GM12864 (cell line): ENCODE data around the gene MICALL1.
A peak's percentile ranks its signal among the peaks of the same experiment; 100 is the strongest.

Source experiments
- DNase-seq: peaks from one replicate; pipeline ENCODE4 v3.0.0-alpha.2; 2011; ENCODE audit warnings: low read depth
- H3K4me3 ChIP-seq: 2 replicates; pipeline ENCODE4 v1.5.1; 2011; ENCODE audit warnings: mild to moderate bottlenecking, low read depth, low read length, control low read depth
- CTCF ChIP-seq: IDR thresholded peaks from 2 replicates; pipeline ENCODE4 v1.5.1; 2011; ENCODE audit warnings: low read depth, mild to moderate bottlenecking, moderate library complexity, low read length, control low read depth, inconsistent platforms; ENCODE audit errors: missing control alignments

MICALL1 gene

GRCh38 chr22:37880668-37881440, 25.2 kb upstream of the MICALL1 start:
- TF ChIP-seq CTCF, result no peak
- no peak for DNase-seq
- H3K4me3 ChIP-seq, result no peak overlapping the region

- no peak overlapping the region for H3K4me3 ChIP-seq
- DNase-seq, result no peak
- no peak for TF ChIP-seq CTCF
These were observed 21.7 kb upstream of the MICALL1 start for GRCh38 chr22:37884420-37884819.

DNA sequence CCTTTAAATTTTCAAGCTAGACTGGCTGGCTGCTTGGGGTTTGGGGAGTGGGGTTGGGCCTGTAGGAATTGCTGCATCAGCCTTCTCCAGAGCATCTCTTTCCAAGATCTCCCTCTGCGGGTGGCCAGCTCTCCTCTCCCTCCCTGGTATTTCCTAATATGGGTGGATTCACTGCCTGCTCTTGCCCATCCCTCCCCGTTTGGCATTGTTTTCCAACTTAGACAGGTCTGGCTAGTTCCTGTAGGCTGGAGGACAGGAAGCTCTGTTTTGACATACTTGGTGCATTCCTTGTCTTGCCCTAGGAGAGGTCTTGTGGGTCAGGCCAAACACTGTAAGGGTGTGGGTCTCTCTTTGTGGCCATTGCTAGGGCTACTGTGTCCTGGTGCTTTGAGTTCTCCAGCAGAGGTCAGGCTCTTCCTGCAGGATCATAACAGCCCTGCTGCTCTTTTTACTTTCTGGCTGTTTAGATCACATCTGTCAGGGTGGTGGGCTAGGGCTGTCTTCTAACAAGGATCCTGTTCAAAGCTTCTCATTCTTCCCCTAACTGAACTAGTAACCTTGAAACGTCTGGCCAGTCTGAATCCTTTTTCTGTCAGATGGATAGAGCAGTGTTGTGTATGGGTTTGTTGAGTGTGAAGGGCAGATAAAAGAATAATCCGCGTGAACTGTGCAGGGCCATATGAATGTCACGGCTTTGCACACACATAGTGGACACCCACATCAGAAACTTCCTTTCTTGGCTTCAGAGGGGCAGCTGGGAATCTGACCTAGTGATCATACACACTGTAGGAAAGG, 18.3 kb upstream of the MICALL1 start:
- peak; percentile 10 for TF ChIP-seq CTCF
- no peak overlapping the region for H3K4me3 ChIP-seq
- no peak for DNase-seq

GRCh38 chr22:37891926-37892325, 14.2 kb upstream of the MICALL1 start:
- H3K4me3 ChIP-seq, result no peak overlapping the region
- DNase-seq, result no peak
- TF ChIP-seq CTCF, result no peak

- TF ChIP-seq CTCF, result no peak
These were observed 13.3 kb upstream of the MICALL1 start for GRCh38 chr22:37892566-37893335.

GRCh38 chr22:37893583-37893983, 12.5 kb upstream of the MICALL1 start:
- TF ChIP-seq CTCF, result no peak
- H3K4me3 ChIP-seq, result no peak overlapping the region
- no peak for DNase-seq

More at GRCh38 chr22:37892566-37893335, 13.3 kb upstream of the MICALL1 start:
- H3K4me3 ChIP-seq, result no peak overlapping the region
- no peak for DNase-seq
